ENCODE data around the gene DBNDD1. TPM values are rescaled to one million over a fixed set of nuclear protein-coding genes. Genes with fewer than 3 reads are reported as not detected.

DBNDD1 gene
- total RNA-seq, 1 donor = 1.1 TPM

GRCh38 chr16:90041896-90042473 is 22.7 kb upstream of the DBNDD1 start:
- Histone ChIP-seq H3K4me3 (ENCODE audit: insufficient read depth, low read length) (no peak overlapping the region), H2AFZ (ENCODE audit: low read length) (no peak overlapping the region), H4K20me1 (ENCODE audit: insufficient read depth, low read length) (peaks cover 4% of the 10 kb centered on the region), H3K27ac (ENCODE audit: low read depth, low read length) (no peak overlapping the region), H3K27me3 (ENCODE audit: insufficient read depth, low read length) (no peaks in the 10 kb centered on the region), H3K79me2 (ENCODE audit: insufficient read depth, low read length) (no peaks in the 10 kb centered on the region), H3K36me3 (ENCODE audit: insufficient read depth, low read length) (peaks cover 36% of the 10 kb centered on the region), H3K9me3 (ENCODE audit: low read depth, low read length) (no peaks in the 10 kb centered on the region), H3K4me1 (ENCODE audit: insufficient read depth, low read length) (peaks cover 6% of the 10 kb centered on the region), H3K4me2 (ENCODE audit: insufficient read depth, low read length) (no peak overlapping the region)
- DNase-seq (ENCODE audit: insufficient read length, low spot score, missing footprints) = no peak
- TF ChIP-seq, protein P1, sequence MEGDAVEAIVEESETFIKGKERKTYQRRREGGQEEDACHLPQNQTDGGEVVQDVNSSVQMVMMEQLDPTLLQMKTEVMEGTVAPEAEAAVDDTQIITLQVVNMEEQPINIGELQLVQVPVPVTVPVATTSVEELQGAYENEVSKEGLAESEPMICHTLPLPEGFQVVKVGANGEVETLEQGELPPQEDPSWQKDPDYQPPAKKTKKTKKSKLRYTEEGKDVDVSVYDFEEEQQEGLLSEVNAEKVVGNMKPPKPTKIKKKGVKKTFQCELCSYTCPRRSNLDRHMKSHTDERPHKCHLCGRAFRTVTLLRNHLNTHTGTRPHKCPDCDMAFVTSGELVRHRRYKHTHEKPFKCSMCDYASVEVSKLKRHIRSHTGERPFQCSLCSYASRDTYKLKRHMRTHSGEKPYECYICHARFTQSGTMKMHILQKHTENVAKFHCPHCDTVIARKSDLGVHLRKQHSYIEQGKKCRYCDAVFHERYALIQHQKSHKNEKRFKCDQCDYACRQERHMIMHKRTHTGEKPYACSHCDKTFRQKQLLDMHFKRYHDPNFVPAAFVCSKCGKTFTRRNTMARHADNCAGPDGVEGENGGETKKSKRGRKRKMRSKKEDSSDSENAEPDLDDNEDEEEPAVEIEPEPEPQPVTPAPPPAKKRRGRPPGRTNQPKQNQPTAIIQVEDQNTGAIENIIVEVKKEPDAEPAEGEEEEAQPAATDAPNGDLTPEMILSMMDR (IDR thresholded peaks at IDR 0.05; ENCODE audit: extremely low read depth, low read depth, low read length) = no peak

DNA sequence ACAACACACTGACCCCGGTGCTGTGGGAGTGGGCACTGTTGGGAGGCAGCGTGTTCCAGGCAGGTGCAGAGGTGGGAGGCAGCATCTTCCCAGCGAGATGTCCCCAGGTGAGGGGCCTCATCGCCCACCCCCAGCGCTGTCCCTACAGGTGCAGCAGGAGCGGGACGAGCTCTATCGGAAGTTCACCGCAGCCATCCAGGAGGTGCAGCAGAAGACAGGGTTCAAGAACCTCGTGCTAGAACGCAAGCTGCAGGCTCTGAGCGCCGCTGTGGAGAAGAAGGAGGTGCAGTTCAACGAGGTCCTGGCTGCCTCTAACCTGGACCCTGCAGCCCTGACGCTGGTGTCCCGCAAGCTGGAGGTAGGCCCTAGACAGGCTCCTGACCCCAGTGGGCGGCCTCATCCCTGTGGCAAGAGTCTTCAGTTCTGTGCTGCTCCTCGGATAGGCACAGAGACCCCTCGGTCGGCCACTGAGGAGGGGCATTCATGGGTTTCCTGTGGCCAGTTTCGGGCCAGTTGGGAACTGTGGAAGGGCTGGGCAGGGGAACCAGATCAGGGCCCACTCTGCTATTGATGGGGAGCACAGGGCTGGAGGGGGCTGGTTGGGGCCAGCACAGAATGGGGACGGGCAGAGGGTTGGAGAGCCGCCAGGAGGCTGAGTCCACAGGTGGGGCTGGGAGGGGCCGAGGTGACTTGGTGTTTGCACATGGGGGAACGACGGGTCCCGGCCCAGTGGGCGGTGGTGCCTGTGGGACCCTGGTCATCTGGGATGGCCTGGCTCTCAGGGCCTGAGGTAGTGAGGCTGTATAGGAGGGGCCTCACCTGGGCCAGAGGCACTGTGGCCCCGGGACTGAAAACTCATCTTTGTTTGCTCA is 21.1 kb upstream of the DBNDD1 start:
- H4K20me1 ChIP-seq (ENCODE audit: insufficient read depth, low read length) = peaks cover 6% of the 10 kb centered on the region
- no peaks in the 10 kb centered on the region for H3K9me3 ChIP-seq (ENCODE audit: low read depth, low read length)
- peaks cover 49% of the 10 kb centered on the region for H3K36me3 ChIP-seq (ENCODE audit: insufficient read depth, low read length)
- no peaks in the 10 kb centered on the region for H3K79me2 ChIP-seq (ENCODE audit: insufficient read depth, low read length)
- no peak overlapping the region for H3K27ac ChIP-seq (ENCODE audit: low read depth, low read length)
- no peaks in the 10 kb centered on the region for H3K4me1 ChIP-seq (ENCODE audit: insufficient read depth, low read length)
- H2AFZ ChIP-seq (ENCODE audit: low read length) = no peak overlapping the region
- H3K4me2 ChIP-seq (ENCODE audit: insufficient read depth, low read length) = no peak overlapping the region
- TF ChIP-seq, protein P1 (IDR thresholded peaks at IDR 0.05; ENCODE audit: extremely low read depth, low read depth, low read length) = no peak
- H3K4me3 ChIP-seq (ENCODE audit: insufficient read depth, low read length) = no peak overlapping the region
- no peak for DNase-seq (ENCODE audit: insufficient read length, low spot score, missing footprints)
- H3K27me3 ChIP-seq (ENCODE audit: insufficient read depth, low read length) = no peaks in the 10 kb centered on the region

GRCh38 chr16:90037276-90037675 is 18.0 kb upstream of the DBNDD1 start:
- peaks cover 40% of the 10 kb centered on the region for H3K36me3 ChIP-seq (ENCODE audit: insufficient read depth, low read length)
- no peak overlapping the region for H3K4me2 ChIP-seq (ENCODE audit: insufficient read depth, low read length)
- no peak overlapping the region for H3K4me3 ChIP-seq (ENCODE audit: insufficient read depth, low read length)
- no peaks in the 10 kb centered on the region for H3K79me2 ChIP-seq (ENCODE audit: insufficient read depth, low read length)
- H3K27ac ChIP-seq (ENCODE audit: low read depth, low read length) = no peak overlapping the region
- no peaks in the 10 kb centered on the region for H3K9me3 ChIP-seq (ENCODE audit: low read depth, low read length)
- no peak overlapping the region for H2AFZ ChIP-seq (ENCODE audit: low read length)
- H3K27me3 ChIP-seq (ENCODE audit: insufficient read depth, low read length) = no peaks in the 10 kb centered on the region
- H3K4me1 ChIP-seq (ENCODE audit: insufficient read depth, low read length) = no peaks in the 10 kb centered on the region
- H4K20me1 ChIP-seq (ENCODE audit: insufficient read depth, low read length) = peaks cover 12% of the 10 kb centered on the region
- peak; percentile 76 for DNase-seq (ENCODE audit: insufficient read length, low spot score, missing footprints)
- TF ChIP-seq, protein P1 (IDR thresholded peaks at IDR 0.05; ENCODE audit: extremely low read depth, low read depth, low read length) = no peak

- H3K27ac ChIP-seq (ENCODE audit: low read depth, low read length) = no peak overlapping the region
- no peaks in the 10 kb centered on the region for H3K27me3 ChIP-seq (ENCODE audit: insufficient read depth, low read length)
- H3K4me2 ChIP-seq (ENCODE audit: insufficient read depth, low read length) = no peak overlapping the region
- H3K4me1 ChIP-seq (ENCODE audit: insufficient read depth, low read length) = no peaks in the 10 kb centered on the region
- H2AFZ ChIP-seq (ENCODE audit: low read length) = no peak overlapping the region
- H4K20me1 ChIP-seq (ENCODE audit: insufficient read depth, low read length) = peaks cover 24% of the 10 kb centered on the region
- no peak overlapping the region for H3K4me3 ChIP-seq (ENCODE audit: insufficient read depth, low read length)
- H3K36me3 ChIP-seq (ENCODE audit: insufficient read depth, low read length) = peaks cover 44% of the 10 kb centered on the region
- TF ChIP-seq, protein P1 (IDR thresholded peaks at IDR 0.05; ENCODE audit: extremely low read depth, low read depth, low read length) = no peak
- no peaks in the 10 kb centered on the region for H3K9me3 ChIP-seq (ENCODE audit: low read depth, low read length)
- no peaks in the 10 kb centered on the region for H3K79me2 ChIP-seq (ENCODE audit: insufficient read depth, low read length)
- no peak for DNase-seq (ENCODE audit: insufficient read length, low spot score, missing footprints)
These were observed 16.6 kb upstream of the DBNDD1 start for GRCh38 chr16:90035902-90036301.
